Muscle of leg (tissue), 11 donors: Measurements from ENCODE around the gene RABGAP1L. TPM values are rescaled to one million over a fixed set of nuclear protein-coding genes. Genes with fewer than 3 reads are reported as not detected.
"Not testable (repeated sequence)": the region's sequence is repeated elsewhere in the genome, so short reads cannot be mapped to it uniquely, and the experiment has no call there.

Experiments
- DNase-seq: peaks from one replicate; pipeline ENCODE4 v3.0.0; 2013
- H3K27ac ChIP-seq: one replicate; pipeline ENCODE4 v1.5.1; 2013; ENCODE audit warnings: mild to moderate bottlenecking, low read length, control low read depth
- H3K27me3 ChIP-seq: one replicate; pipeline ENCODE4 v1.6.1; 2013; ENCODE audit warnings: low read length; ENCODE audit not compliant: control insufficient read depth, insufficient read depth
- H3K36me3 ChIP-seq: one replicate; pipeline ENCODE4 v1.6.1; 2013; ENCODE audit warnings: low read length; ENCODE audit not compliant: control insufficient read depth, insufficient read depth
- H3K4me1 ChIP-seq: one replicate; pipeline ENCODE4 v1.6.1; 2013; ENCODE audit warnings: low read length; ENCODE audit not compliant: control insufficient read depth, insufficient read depth
- H3K4me3 ChIP-seq: one replicate; pipeline ENCODE4 v1.5.1; 2013; ENCODE audit warnings: low read length, control low read depth
- H3K9me3 ChIP-seq: replicated peaks from 2 replicates; pipeline ENCODE4 v1.6.1; 2013; ENCODE audit warnings: low read depth, low read length; ENCODE audit not compliant: control insufficient read depth
- WGBS: methylation state at CpG from one replicate; pipeline ENCODE4 v1.1.5; 2013; ENCODE audit warnings: missing lambda C conversion rate; ENCODE audit not compliant: insufficient coverage; 5-methylcytosine and 5-hydroxymethylcytosine counted together
- polyA plus RNA-seq, 8 donors: library from polyadenylated mRNA; unstranded; fragments of 120-200 nt; gene quantifications; one replicate each; pipeline versions ENCODE4 v1.2.1 to v1.2.3, GENCODE V29; 2013; ENCODE audit warnings: inconsistent platforms in 1 of 8, low replicate concordance in 1 of 8; ENCODE audit not compliant: insufficient read length in 8 of 8, insufficient read depth in 1 of 8
- total RNA-seq: library from RNA; stranded (reverse); fragments of 120-200 nt; gene quantifications from one replicate; pipeline ENCODE4 v1.2.4, GENCODE V29; 2013

The RABGAP1L gene
- total and polyA plus RNA-seq, 9 donors: 9.8 to 27.2 (median 11.6) TPM

DNA sequence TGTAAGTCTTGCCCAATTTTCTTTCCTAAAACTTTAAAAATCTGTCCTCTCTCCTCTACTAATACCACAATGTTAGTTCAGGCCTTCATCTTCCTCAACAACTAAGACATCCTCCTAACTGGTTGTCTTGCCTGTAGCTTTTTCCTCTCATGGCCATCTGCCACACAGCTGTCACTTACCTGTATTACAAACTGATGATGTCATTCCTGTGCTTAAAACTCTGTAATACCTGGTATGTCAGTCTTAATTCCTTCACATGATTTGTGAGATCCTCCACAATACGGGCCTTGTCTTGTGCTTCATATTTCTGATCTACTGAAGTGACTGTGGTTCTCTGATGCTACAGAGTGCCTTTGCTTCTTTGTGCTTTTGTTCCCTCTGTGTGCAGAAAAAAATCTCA lies 854.1 kb downstream of the RABGAP1L start:
- Histone ChIP-seq H3K27ac (no peak overlapping the region), H3K9me3 (no peaks in the 10 kb centered on the region), H3K27me3 (no peaks in the 10 kb centered on the region), H3K4me3 (no peak overlapping the region), H3K4me1 (no peaks in the 10 kb centered on the region), H3K36me3 (peaks cover 60% of the 10 kb centered on the region)
- no CpG with 5 or more reads among the region's 1 CpG for WGBS
- no peak for DNase-seq

DNA sequence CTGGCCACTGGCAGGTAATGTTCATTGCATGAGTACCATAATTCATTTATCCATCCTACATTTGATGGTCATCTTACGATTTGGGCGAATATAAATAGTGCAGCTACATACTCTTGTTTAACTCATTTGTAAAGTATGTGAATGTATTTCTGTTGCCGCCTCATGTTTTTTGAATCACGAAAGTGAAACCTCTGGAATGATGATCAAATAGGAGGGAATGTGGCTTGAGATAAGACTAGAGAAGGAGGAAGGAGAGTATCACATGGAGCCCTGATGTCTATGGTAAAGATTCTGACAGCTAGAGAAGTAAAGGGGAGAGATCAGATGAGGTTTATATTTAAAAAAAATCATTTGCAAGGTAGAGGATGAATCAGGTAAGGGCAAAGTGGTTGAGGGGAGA lies 855.9 kb downstream of the RABGAP1L start:
- H3K9me3 ChIP-seq: no peaks in the 10 kb centered on the region
- H3K4me1 ChIP-seq: no peaks in the 10 kb centered on the region
- no peak for DNase-seq
- WGBS: no CpG with 5 or more reads among the region's 4 CpGs
- H3K36me3 ChIP-seq: peaks cover 49% of the 10 kb centered on the region
- no peaks in the 10 kb centered on the region for H3K27me3 ChIP-seq
- no peak overlapping the region for H3K4me3 ChIP-seq
- H3K27ac ChIP-seq: no peak overlapping the region

DNA sequence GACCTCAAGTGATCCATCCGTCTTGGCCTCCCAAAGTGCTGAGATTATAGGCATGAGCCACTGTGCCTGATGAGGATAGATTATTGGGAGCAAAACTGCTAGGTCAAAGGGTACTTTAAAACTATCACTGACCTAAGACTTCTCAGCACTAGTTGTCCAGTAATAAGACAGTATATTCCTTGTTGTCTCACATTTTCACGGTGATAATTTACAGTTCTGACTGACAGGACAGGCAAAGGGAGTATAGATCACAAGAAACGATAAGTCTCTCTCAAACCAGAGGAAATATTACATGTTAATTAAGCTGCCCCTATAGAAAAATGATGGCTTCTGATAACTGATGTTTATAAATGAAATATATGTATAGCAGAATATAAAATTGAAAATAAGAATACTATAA lies 860.2 kb downstream of the RABGAP1L start:
- WGBS: no CpG with 5 or more reads among the region's 3 CpGs
- peaks cover 5% of the 10 kb centered on the region for H3K4me1 ChIP-seq
- no peak for DNase-seq

DNA sequence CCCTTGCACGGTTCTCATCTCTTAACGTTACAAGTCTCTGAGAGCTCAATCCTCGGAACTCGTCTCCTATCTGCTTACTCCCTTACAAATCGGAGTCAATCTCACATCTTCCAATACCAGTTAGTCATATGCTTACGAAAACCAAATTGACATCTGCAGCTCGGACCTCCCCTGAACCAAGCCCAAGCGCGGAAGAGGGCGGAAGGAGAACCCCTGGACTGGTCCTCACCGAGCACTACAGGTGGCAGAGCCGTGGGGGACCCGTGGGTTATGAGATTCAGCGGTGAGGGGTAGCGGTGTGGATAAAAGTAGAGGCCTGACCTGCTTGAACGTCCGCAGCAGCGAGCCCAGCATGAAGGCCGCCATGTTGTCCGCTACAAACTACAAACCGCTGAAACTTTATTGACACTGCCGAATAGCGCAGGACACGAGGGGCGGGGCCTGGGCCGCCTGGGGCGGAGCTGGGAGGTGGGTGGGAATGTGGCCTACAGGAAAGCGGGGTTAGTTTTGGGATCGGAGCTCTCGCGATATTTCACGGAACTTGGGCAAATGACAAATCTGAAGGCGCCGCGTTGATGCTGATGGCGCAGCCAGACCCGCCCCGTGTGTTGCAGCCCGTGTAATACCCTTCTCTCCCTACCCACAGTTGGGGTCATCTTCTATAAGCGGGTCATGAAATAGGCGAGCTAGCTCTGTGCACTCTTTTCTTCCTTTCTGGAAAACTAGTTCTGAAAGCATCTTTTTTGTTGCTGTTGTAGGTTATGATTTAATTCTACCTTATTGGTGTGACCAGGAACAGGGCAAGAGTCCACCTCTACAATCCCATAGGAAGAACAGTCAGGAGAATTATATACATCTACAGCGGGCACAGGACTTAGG lies 864.0 kb downstream of the RABGAP1L start, which contains the start of gene MRPS14:
Gene MRPS14 (minus strand): TSS at position 383 of the 879 bp plus-strand sequence. CDS start 17 bp downstream, at position 366.
- H3K36me3 ChIP-seq: peaks cover 2% of the 10 kb centered on the region
- WGBS: 0% methylated on average over 29 of the region's 42 CpGs
- H3K4me1 ChIP-seq: peaks cover 5% of the 10 kb centered on the region
- DNase-seq: peak; percentile 99
- H3K4me3 ChIP-seq: peak within 1 kb of the TSS; percentile 97
- no peaks in the 10 kb centered on the region for H3K9me3 ChIP-seq
- no peaks in the 10 kb centered on the region for H3K27me3 ChIP-seq
- H3K27ac ChIP-seq: peak within 1 kb of the TSS; percentile 93

More for the DNA sequence above, 860.2 kb downstream of the RABGAP1L start:
- Histone ChIP-seq H3K27ac (no peak overlapping the region), H3K4me3 (no peak overlapping the region), H3K27me3 (no peaks in the 10 kb centered on the region), H3K36me3 (peaks cover 24% of the 10 kb centered on the region), H3K9me3 (no peaks in the 10 kb centered on the region)

DNA sequence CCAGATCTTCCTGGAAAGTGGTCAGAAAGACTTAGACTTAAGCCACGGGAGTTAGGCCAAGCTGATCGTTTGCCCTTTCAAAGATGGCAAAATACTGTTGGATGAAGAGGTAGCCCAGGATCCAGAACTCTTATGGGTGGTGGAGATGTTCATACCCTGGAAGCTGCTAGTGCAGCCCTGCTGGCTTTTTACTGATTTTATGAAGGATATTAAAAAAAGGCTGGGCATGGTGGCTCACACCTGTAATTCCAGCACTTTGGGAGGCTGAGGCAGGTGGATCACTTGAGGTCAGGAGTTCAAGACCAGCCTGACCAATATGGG lies 864.6 kb downstream of the RABGAP1L start:
- not testable (repeated sequence) for H3K9me3 ChIP-seq
- WGBS: 100% methylated on average over 2 of the region's 2 CpGs

DNA sequence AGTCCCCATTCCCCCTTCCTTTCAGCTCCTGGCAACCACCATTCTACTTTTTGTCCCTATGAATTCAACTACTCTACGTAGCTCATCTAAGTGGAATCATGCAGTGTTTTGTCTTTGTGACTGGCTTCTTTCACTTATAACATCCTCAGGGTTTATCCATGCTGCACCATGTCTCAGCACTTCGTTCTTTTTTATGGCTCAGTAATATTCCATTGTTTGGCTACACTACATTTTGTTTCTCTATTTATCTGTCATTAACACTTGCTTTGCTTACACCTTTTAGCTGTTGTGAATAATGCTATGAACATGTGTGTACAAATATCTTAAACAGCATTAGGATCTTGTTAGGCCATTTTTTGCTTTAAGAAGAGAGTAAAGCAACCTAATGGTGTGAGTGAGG lies 865.5 kb downstream of the RABGAP1L start:
- DNase-seq: no peak
- H3K9me3 ChIP-seq: no peaks in the 10 kb centered on the region
- no peak overlapping the region for H3K27ac ChIP-seq
- H3K27me3 ChIP-seq: no peaks in the 10 kb centered on the region
- H3K4me1 ChIP-seq: peaks cover 5% of the 10 kb centered on the region
- H3K36me3 ChIP-seq: no peaks in the 10 kb centered on the region
- WGBS: no CpG with 5 or more reads among the region's 2 CpGs
- H3K4me3 ChIP-seq: no peak overlapping the region

More for the DNA sequence above, 864.6 kb downstream of the RABGAP1L start:
- H3K36me3 ChIP-seq, DNase-seq, H3K4me1 ChIP-seq, H3K27me3 ChIP-seq: not testable (repeated sequence)
- Histone ChIP-seq H3K4me3 (peak overlapping the region; percentile 97), H3K27ac (peak overlapping the region; percentile 83)

DNA sequence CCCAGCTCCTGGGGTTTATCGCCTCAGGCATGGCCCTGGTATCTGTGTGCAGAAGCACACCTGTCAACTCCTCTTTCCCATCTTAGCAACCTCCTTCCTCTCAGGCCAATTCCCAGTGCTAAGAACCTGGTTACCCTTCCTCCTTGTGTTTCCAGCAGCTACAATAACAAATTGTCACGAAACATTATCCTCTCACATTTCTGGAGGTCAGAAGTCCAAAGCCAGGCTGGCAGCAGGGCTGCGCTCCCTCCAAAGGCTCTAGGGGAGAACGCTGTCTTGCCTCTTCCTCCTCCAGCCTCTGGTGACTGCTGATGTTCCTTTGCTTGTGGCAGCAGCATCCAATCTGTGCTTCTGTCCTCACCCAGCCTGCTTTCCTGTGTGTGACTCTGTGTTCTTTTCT lies 874.6 kb downstream of the RABGAP1L start:
- no peaks in the 10 kb centered on the region for H3K36me3 ChIP-seq
- H3K4me1 ChIP-seq: no peaks in the 10 kb centered on the region
- no peak overlapping the region for H3K4me3 ChIP-seq
- H3K27me3 ChIP-seq: no peaks in the 10 kb centered on the region
- H3K9me3 ChIP-seq: no peaks in the 10 kb centered on the region
- no peak overlapping the region for H3K27ac ChIP-seq
- WGBS: 67% methylated on average over 4 of the region's 4 CpGs
- no peak for DNase-seq

DNA sequence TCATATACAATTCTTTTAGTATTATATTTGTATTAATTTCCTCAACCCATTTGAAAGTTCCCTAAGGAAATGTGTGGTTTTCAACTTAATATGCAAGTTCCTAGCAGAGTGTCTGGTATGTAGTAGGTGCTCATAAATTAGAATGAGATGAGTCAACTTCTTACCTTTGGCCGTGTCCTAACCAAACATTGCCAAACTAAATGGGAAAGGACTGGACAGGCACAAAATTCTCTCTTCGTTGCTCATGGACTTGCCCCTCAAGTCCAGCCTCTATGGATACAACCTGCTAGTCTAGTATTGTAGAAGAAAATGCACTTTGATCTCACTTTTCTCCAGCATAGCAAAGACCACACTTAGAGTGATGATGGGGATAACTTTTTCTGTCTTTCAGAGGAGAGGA lies 875.5 kb downstream of the RABGAP1L start:
- Histone ChIP-seq H3K4me1 (no peaks in the 10 kb centered on the region), H3K9me3 (no peaks in the 10 kb centered on the region), H3K27ac (no peak overlapping the region), H3K4me3 (no peak overlapping the region), H3K36me3 (no peaks in the 10 kb centered on the region), H3K27me3 (no peaks in the 10 kb centered on the region)
- no CpG with 5 or more reads among the region's 2 CpGs for WGBS
- DNase-seq: no peak

DNA sequence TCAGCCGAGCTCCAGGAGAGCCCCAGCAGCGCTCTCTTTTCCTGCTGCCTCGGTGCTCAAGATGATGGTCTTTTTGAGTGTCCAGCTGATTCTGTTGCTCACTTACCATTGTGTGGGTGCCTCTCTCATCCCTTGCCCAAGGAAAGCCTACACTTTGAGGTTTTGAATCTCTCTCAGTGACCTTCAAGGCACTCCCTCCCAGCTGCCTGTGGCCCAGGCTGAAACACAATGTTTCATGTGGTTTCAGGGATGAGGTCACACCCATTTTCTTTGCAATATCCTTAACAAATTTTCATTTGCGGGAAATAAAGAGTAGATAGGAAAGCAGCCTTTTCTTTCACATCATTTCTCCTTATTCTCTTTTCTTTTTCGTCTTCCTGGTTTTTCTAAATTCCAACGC lies 876.5 kb downstream of the RABGAP1L start:
- WGBS: 81% methylated on average over 3 of the region's 6 CpGs
- Histone ChIP-seq H3K36me3 (no peaks in the 10 kb centered on the region), H3K4me1 (no peaks in the 10 kb centered on the region), H3K9me3 (no peaks in the 10 kb centered on the region), H3K27ac (no peak overlapping the region), H3K4me3 (no peak overlapping the region), H3K27me3 (no peaks in the 10 kb centered on the region)
- DNase-seq: no peak

DNA sequence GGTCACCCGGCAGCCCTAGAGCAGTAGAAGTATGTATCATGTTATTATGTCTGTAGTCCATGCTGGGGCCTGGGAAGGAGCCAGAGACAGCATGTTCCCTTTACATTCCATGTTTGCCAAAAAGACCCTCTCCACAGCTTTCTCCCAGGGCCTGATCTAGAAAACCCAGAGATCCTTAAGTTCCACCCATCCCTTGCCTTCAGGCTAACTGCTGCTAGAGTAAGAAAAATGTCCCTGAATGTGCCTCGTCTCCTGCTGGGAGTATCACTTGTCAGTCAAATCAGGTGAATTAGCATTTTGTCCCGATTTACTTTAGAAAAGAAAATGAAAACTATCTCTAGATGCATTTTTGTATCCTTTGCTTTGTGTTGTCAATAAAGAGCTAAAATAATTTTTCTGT lies 877.2 kb downstream of the RABGAP1L start:
- H3K4me3 ChIP-seq: no peak overlapping the region

More for the DNA sequence above, 877.2 kb downstream of the RABGAP1L start:
- Histone ChIP-seq H3K9me3 (no peaks in the 10 kb centered on the region), H3K4me1 (no peaks in the 10 kb centered on the region), H3K27ac (no peak overlapping the region), H3K27me3 (no peaks in the 10 kb centered on the region), H3K36me3 (no peaks in the 10 kb centered on the region)
- no CpG with 5 or more reads among the region's 3 CpGs for WGBS
- no peak for DNase-seq
